HG02943 (cell line): ENCODE data around the gene HMMR.
"Not testable (repeated sequence)": the region's sequence is repeated elsewhere in the genome, so short reads cannot be mapped to it uniquely, and the experiment has no call there.

ENCODE experiments used
- ATAC-seq: cut with Tn5 transposase; IDR thresholded peaks from one replicate; pipeline ENCODE4 v1.9.1; 2021; ENCODE audit warnings: mild to moderate bottlenecking, low read depth, moderate library complexity; ENCODE audit not compliant: unreplicated experiment

The HMMR gene

GRCh38 chr5:163505368-163506094, 45.1 kb downstream of the HMMR start, which contains the start of gene MAT2B:
Gene MAT2B, plus strand, starts transcription at chr5:163505619. Its CDS starts 68 bp downstream, at chr5:163505687.
- ATAC-seq, result peak; percentile 88

DNA sequence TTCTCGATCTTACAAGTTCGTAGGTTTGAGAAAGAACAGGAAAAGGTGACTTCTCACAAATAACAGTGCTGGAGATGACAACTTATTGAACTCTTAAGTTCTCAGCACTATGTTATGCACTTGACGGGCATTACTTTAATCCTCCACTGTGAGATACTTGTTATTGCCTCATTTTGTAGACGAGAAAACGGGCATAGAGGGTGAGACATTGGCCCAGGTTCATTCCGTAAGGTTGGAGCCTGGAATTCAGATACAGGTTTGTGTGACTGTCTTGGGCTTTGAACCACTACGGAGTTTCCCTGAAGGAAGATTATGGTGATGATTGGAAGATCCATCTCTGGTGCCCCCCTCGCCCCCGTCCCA, 45.6 kb downstream of the HMMR start:
- peak; percentile 15 for ATAC-seq

DNA sequence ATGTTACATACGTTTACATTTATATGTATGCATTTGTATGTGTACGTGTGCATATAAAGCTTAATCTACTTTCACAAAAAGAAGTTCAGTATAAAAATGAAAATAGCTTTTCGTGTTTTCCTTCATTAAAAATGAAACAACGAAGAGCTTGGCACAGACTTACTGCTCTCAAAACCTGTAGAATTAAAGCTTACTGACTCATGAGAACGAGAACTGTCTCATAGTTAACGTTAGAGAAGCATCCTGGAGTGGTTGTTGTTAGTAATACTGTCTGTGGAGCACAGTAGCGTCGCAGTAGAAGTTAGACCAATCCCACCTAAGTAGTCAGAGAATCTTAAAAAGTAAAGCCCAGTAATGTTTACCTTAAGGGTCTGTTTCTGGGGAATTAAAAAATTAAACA, 46.3 kb downstream of the HMMR start:
- ATAC-seq, result no peak

GRCh38 chr5:163508753-163509152, 48.3 kb downstream of the HMMR start:
- no peak for ATAC-seq

DNA sequence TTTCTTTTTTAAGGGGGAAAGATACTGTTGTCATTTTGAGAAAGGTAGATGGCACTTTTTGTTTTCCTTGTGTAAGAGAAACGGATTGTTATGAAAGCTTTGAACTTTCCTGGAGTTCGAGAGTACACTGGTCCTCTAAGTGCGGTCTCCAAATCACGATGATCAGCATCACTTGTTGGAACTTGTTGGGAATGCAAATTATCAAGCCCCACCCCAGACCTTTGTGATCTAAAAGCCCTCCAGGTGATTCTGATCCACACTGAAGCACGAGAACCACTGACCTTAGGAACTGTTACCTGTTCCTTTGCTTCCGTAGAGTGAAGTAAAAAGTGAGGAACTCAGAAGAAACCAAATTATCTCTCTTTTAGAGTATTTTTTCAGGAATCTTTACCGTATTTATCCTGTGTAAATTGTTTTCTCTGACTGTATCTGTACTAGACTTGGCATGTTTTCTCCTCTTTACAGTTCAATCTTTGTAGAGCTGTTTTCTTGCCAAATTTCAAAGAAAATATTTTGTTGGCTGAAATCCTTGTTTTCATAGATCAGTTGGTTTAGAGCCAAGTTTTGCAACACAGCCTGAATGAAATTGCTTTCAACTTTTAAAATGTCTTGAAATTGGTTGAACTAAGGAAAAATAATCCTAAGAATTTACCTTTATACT, 49.0 kb downstream of the HMMR start:
- ATAC-seq, result no peak

DNA sequence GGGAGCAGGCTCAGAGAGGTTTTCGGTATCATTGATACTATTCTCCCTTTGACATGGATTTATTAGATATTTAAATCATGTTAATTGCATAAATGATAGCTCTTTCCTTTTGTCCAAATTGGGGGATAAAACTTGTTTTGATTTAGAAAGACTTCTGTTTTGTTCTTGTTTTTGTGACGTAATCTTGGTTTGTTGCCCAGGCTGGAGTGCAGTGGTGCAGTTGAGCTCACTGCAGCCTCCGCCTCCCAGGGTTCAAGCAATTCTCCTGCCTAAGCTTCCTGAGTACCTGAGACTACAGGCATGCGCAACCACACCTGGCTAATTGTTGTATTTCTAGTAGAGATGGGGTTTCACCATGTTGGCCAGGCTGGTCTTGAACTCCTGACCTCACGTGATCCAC, 52.1 kb downstream of the HMMR start:
- ATAC-seq, result no peak

DNA sequence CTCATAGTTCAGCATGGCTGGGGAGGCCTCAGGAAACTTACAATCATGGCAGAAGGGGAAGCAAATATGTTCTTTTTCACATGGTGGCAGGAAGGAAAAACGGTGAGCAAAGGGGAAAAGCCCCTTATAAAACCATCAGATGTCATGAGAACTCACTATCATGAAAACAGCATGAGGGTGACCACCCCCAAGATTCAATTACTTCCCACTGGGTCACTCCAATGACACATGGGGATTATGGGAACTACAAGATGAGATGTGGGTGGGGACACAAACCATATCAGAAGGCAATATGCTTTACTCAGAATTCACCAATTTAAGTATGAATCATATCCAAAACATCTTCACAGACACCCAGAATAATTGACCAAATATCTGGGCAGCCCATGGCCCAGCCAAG, 64.7 kb downstream of the HMMR start:
- ATAC-seq, result no peak

GRCh38 chr5:163529698-163530097, 69.3 kb downstream of the HMMR start:
- no peak for ATAC-seq

- no peak for ATAC-seq
Observed at GRCh38 chr5:163531272-163531671, 70.8 kb downstream of the HMMR start.

GRCh38 chr5:163532171-163533084, 72.0 kb downstream of the HMMR start:
- no peak for ATAC-seq

- no peak for ATAC-seq
Observed at GRCh38 chr5:163533223-163533622, 72.8 kb downstream of the HMMR start.

- ATAC-seq, result no peak
Observed at GRCh38 chr5:163534492-163535094, 74.2 kb downstream of the HMMR start.

- no peak for ATAC-seq
Observed at GRCh38 chr5:163535290-163535689, 74.9 kb downstream of the HMMR start.

DNA sequence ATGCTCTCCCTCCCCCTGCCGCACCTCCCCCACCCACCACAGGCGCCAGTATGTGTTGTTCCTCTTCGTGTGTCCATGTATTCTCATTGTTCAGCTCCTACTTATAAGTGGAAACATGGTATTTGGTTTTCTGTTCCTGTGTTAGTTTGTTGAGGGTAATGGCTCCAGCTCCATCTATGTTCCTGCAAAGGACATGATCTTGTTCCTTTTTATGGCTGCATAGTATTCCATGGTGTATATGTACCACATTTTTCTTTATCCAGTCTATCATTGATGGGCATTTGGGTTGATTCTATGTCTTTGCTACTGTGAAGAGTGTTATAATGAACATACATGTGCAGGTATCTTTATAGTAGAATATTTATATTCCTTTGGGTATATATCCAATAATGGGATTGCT, 76.0 kb downstream of the HMMR start:
- ATAC-seq, result not testable (repeated sequence)

GRCh38 chr5:163540696-163541095, 80.3 kb downstream of the HMMR start:
- ATAC-seq, result no peak
